Effector CD4-positive, alpha-beta T cell (primary cell): ENCODE results near the gene AASS.

ENCODE experiments used
- DNase-seq: peaks from one replicate; pipeline ENCODE4 v3.0.0-alpha.2; 2020

The AASS gene

GRCh38 chr7:122103064-122103463 lies 41.0 kb downstream of the AASS start:
- no peak for DNase-seq

GRCh38 chr7:122100021-122100420 lies 44.0 kb downstream of the AASS start:
- no peak for DNase-seq

- DNase-seq: no peak
These were observed 48.4 kb downstream of the AASS start for GRCh38 chr7:122095642-122096041.

GRCh38 chr7:122094549-122094948 lies 49.5 kb downstream of the AASS start:
- no peak for DNase-seq

DNA sequence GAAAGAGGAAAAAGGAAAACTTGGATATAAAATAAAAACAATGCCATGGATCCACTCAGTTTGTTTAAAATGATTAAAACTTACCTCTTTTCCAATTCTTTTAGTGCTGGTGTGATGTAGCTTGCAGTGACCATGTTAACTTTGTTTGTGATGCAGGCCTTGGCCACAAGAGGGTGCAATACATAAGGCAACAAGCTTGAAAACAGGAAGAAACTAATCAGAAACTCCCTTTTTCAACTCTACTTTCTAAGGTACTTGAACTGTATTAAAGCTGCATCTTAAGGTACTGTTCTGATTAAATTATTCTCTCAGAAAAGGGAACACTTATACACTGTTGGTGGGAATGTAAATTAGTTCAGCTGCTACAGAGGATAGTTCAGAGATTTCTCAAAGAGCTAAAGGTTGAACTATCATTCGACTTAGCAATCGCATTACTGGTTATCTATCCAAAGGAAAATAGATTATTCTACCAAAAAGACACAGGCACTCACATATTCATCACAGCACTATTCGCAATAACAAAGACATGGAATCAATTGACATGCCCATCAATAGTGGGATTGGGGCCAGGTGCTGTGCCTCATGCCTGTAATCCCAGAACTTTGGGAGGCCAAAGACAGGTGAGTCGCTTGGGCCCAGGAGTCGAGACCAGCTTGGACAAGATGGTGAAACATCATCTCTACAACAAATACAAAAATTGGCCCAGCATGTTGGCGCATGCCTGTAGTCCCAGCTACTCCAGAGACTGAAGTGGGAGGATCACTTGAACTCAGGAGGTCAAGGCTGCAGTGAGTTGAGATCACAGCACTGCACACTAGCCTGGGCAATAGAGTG lies 50.9 kb downstream of the AASS start:
- peak; percentile 21 for DNase-seq

DNA sequence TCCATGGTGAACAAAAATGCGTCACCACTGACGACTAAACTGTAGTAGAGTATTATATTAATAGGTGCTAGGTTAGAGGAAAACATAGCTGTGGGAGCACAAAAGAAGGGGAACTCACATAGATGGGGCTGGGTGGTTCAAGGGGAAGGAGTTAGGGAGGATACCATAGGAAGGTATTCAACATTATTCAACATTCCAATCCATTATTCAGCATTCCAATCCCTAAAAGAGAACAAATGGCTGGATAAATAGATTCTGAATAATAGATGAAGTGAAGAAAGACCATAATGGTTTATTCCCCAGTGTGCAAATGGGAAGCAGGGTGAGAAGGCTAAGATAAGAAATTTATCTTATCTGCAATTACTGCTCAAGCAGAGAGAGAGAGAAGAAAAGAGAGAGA lies 61.4 kb downstream of the AASS start:
- no peak for DNase-seq

- DNase-seq: no peak
These were observed 61.9 kb downstream of the AASS start for GRCh38 chr7:122082160-122082559.

- DNase-seq: no peak
These were observed 70.4 kb downstream of the AASS start for GRCh38 chr7:122073635-122074034.

DNA sequence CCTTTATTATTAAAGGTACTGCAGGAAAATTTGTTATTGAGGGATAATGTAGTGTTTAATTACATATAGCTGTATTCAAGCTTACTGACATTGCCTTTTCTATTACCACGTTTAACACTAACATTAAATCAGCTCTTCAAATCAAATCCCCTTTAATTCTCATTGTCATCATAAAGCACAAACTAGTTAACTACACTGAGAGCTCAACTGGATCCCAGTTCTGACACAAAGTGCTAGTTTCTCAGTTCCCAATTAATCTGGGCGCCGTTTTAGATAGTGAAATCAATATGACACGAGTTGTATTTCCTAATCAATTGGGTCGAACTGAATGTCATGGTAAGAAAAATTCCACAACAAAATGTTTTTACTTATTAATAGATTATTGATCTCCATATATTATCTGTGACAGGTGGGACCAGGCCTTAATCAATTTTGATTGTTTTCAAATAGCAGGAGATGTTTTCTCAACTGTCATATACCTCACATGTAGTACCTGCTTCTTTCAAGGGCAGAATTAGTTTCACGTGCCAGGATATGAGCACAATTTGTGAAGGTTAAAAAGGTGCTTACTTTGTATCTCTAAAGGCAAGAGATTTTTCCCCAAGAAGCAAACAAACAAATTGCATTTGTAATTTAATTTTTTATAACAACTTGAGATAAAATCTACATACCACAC lies 71.0 kb downstream of the AASS start:
- no peak for DNase-seq

- no peak for DNase-seq
These were observed 71.8 kb downstream of the AASS start for GRCh38 chr7:122072272-122072671.

- DNase-seq: no peak
These were observed 73.2 kb downstream of the AASS start for GRCh38 chr7:122070834-122071233.

DNA sequence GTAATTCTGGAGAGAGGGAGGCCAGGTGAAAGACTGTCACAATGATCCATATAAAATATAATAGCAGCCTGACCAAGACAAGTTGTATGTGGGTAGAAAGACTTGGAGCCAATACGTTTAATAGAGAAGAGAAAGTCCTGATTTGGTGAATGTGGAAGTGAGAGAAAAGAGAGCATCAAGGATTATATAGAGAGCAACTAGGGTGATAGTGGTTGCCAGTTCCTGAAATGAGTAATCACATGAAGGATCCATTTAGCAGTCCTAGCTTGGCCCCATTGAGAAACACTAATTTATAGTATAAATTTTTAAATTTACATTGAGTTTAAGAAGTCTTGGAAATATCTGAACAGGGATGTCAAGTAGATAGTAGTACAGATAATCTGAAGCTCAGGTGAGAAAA lies 74.0 kb downstream of the AASS start:
- DNase-seq: no peak

- no peak for DNase-seq
These were observed 75.0 kb downstream of the AASS start for GRCh38 chr7:122068999-122069398.

- no peak for DNase-seq
These were observed 76.0 kb downstream of the AASS start for GRCh38 chr7:122068046-122068445.

DNA sequence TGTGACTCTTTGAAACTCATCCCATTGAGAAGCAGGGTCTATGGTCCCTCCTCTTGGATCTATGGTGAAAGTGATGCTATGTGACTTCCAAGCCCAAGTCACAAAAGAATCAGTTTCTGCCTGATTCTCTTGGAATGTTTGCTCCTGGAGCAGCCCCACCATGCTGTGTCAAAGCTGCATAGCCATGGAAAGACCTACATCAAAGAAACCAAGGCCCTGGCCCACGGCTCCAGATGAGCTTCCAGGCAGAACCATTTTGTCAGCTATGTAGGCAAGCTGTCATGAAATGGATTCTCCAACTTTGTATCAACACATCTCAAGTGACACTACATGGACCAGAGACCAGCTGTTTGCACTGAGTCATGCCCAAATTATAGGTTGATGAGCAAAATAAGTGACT lies 77.0 kb downstream of the AASS start:
- DNase-seq: no peak

DNA sequence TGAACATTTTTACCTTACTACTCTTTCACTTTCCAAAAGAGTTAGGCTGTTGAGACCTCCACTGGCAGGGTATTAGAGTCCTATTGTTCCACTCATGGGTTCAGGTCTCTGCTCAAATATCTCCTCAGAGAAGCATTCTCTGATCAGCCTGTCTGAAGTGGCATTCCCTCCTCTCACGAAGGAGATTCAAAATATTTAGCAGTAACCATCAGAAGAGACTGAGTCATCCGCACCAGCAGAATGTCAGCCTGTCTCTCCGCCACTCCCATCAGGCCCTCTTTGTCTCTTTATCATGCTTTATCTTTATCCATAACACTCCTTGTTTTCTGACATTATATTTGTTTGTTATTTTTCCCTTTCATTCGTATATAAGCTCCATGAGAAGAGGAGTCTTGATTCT lies 79.1 kb downstream of the AASS start:
- DNase-seq: no peak

- no peak for DNase-seq
These were observed 80.9 kb downstream of the AASS start for GRCh38 chr7:122063146-122063545.

DNA sequence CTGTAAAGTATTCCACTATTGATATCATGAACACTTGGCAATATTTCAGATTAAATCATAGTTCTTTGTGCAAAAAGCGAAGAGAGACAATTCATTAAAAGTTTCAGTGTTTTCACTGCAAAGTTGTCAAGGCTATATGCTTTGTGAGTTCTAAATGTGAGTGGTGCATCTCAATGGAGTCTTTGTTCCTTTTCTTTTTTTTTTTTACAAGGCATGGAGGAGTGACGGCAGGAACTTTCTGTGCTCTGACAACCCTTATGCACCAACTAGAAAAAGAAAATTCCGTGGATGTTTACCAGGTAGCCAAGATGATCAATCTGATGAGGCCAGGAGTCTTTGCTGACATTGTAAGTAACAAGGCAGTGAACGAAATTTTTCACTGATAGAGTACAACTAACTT lies 84.5 kb downstream of the AASS start:
- no peak for DNase-seq

DNA sequence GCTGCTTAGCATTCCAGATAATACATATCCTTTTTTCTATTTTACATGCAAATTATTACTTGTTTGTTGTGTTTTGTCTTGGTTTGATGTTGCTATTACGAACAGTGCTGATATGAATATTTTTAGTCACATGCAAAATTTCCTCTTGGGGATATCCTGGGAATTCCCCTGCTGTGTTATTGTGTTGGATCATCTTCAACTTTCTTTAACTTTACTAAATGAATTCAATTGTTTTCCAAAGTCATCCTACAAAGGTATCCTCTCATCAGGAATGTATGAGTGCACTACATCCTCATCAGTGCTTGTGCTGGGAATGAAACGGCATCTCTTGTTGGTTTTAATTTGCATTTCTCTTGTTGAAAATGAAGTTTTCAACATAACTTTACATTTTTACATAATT lies 87.1 kb downstream of the AASS start:
- DNase-seq: no peak

DNA sequence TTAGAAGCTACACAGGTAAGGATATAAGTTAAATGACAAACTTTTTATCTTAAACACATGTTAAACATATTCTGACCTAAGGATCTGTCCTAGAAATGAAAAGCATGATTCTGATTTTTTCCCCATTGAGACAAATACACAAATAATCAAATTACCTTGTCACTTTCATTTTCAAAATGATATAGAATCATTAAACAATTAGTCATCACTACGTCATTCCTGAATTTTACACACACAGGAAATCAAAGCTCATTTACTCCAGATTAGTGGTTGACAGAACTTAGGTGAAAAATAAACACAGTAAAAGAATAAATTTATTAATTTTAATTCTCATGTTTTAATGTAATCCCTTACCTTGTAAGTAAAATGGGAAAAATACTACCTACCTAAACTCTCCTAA lies 89.0 kb downstream of the AASS start:
- DNase-seq: no peak

- no peak for DNase-seq
These were observed 89.7 kb downstream of the AASS start for GRCh38 chr7:122054393-122054792.

- no peak for DNase-seq
These were observed 97.6 kb downstream of the AASS start for GRCh38 chr7:122046402-122046801.

- no peak for DNase-seq
These were observed 103.9 kb downstream of the AASS start for GRCh38 chr7:122040147-122040546.

DNA sequence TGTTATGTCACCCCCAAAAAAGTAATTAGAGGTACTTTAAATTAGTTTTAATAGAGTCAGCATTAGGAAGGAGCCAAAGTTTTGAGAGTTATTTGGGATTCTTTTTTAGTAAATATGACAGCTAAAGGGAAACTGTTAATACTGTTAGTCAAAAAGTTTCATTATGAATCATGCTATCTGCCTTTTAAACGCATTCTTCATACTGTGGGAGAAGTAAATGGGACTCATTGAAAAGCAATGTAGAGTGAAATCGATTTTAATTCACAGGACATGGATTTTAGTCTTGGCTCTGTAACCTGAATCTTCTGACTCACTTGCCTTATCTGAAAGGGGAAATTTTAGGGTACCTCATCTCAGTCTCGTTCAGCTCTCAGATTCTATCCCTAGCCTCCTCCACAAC lies 105.1 kb downstream of the AASS start:
- DNase-seq: no peak

GRCh38 chr7:122038134-122038533 lies 105.9 kb downstream of the AASS start:
- no peak for DNase-seq
